BJ (cell line): Measurements from ENCODE around the gene RPS6KC1. TPM values are rescaled to one million over a fixed set of nuclear protein-coding genes. Genes with fewer than 3 reads are reported as not detected.

ENCODE experiments used
- CTCF ChIA-PET: fragments of 350-600 bp; formaldehyde crosslinking; extraction: SDS; loops from one replicate; lab custom pipeline; 2021; ENCODE audit warnings: antibody characterized with exemption, inconsistent platforms; lab: Yijun Ruan, JAX
- POLR2A ChIA-PET: fragments of 300-600 bp; sonication (Branson Sonifier 250); formaldehyde crosslinking; extraction: SDS; loops from one replicate; lab custom pipeline; 2021; ENCODE audit warnings: antibody characterized with exemption; lab: Charles Lee
- DNase-seq: peaks from one replicate; pipeline ENCODE4 v3.0.0-alpha.2; 2011; ENCODE audit warnings: low read depth
- H3K27me3 ChIP-seq: 2 replicates; pipeline ENCODE4 v1.6.0; 2011; ENCODE audit warnings: low read length; ENCODE audit not compliant: control insufficient read depth, insufficient read depth
- H3K36me3 ChIP-seq: 2 replicates; pipeline ENCODE4 v1.5.1; 2011; ENCODE audit warnings: low read length; ENCODE audit not compliant: control insufficient read depth, insufficient read depth
- H3K4me3 ChIP-seq: 2 replicates; pipeline ENCODE4 v1.5.1; 2011; ENCODE audit warnings: low read depth, mild to moderate bottlenecking, control low read depth, low read length
- polyA plus RNA-seq: library from polyadenylated mRNA; depleted of rRNA; stranded (reverse); fragments of >200 nt; gene quantifications from 2 replicates; pipeline ENCODE4 v1.2.3, GENCODE V29; 2011
- TF ChIP-seq, protein P1 (sequence below): IDR thresholded peaks from 2 replicates; pipeline ENCODE4 v1.5.1; 2011; ENCODE audit warnings: low read depth, mild to moderate bottlenecking, control low read depth, inconsistent platforms, low read length, moderate library complexity; ENCODE audit not compliant: insufficient read depth

Gene RPS6KC1
- polyA plus RNA-seq, 1 experiment, result 6.7 TPM

GRCh38 chr1:213054733-213055591 is 3.9 kb downstream of the RPS6KC1 start:
- no peak overlapping the region for H3K4me3 ChIP-seq
- TF ChIP-seq, protein P1, sequence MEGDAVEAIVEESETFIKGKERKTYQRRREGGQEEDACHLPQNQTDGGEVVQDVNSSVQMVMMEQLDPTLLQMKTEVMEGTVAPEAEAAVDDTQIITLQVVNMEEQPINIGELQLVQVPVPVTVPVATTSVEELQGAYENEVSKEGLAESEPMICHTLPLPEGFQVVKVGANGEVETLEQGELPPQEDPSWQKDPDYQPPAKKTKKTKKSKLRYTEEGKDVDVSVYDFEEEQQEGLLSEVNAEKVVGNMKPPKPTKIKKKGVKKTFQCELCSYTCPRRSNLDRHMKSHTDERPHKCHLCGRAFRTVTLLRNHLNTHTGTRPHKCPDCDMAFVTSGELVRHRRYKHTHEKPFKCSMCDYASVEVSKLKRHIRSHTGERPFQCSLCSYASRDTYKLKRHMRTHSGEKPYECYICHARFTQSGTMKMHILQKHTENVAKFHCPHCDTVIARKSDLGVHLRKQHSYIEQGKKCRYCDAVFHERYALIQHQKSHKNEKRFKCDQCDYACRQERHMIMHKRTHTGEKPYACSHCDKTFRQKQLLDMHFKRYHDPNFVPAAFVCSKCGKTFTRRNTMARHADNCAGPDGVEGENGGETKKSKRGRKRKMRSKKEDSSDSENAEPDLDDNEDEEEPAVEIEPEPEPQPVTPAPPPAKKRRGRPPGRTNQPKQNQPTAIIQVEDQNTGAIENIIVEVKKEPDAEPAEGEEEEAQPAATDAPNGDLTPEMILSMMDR, result no peak
- ChIA-PET POLR2A (no interaction called here), CTCF (no interaction called here)
- H3K36me3 ChIP-seq, result no peaks in the 10 kb centered on the region
- H3K27me3 ChIP-seq, result no peaks in the 10 kb centered on the region
- DNase-seq, result no peak

DNA sequence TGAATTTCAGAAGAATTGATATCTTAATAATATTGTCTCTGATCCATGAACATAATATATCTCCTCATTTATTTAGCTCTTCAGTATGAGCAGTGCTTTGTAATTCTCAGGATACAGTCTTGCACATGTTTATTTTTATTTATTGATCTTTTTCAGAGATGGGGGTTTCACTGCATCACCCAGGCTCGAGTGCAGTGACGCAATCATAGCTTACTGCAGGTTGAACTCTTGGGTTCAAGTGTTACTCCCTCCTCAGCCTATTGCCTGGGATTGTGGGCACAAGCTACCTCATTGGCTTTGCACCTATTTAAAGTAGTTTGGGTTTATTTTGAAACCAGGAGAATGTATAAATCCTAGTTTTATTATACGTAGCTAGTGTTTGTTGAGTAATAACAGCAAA is 4.7 kb downstream of the RPS6KC1 start:
- Histone ChIP-seq H3K36me3 (no peaks in the 10 kb centered on the region), H3K27me3 (no peaks in the 10 kb centered on the region), H3K4me3 (no peak overlapping the region)
- ChIA-PET POLR2A (no interaction called here), CTCF (no interaction called here)
- DNase-seq, result no peak
- TF ChIP-seq, protein P1, result no peak

DNA sequence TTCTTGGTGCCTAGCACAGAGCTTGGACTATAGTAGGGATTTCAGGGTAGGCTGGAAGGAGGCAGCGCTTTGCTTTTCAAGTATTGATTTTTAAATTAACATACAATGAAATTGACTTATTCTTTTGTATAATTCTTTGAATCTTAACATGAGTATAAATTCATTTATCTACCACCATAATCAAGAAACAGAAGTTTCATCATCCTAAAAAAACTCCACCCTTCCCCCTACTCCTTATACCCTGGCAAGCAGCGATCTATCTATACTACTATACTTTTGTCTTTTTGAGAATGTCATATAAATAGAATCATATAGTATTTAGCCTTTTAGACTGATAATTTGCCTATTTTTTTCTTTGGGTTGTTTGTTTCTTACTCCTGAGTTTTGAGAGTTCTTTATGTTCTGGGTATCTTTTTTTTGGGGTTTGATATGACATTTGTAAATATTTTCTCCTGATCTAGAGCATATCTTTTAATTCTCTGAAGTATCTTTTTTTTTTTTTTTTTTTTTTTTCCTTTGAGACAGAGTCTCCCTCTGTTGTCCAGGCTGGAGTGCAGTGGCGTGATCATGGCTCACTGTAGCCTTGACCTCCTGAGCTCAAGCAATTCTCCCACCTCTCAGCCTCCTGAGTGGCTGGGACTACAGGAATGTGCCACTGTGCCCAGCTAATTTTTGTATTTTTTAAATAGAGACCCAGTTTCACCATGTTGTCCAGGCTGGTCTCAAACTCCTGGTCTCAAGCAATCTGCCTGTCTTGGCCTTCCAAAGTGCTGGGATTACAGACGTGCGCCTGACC is 6.4 kb downstream of the RPS6KC1 start:
- no peak for DNase-seq
- Histone ChIP-seq H3K4me3 (no peak overlapping the region), H3K27me3 (no peaks in the 10 kb centered on the region), H3K36me3 (no peaks in the 10 kb centered on the region)
- ChIA-PET CTCF (interaction anchor here (0.6 to 1.0 kb wide), 2 partner anchors 25 to 78 kb away, joined by 3 read pairs; no protein-coding TSS in a partner anchor), POLR2A (no interaction called here)
- TF ChIP-seq, protein P1, result no peak

- CTCF ChIA-PET, result no interaction called here
- POLR2A ChIA-PET, result no interaction called here
- Histone ChIP-seq H3K36me3 (no peaks in the 10 kb centered on the region), H3K27me3 (no peaks in the 10 kb centered on the region), H3K4me3 (no peak overlapping the region)
- no peak for DNase-seq
- TF ChIP-seq, protein P1, result no peak
Observed at GRCh38 chr1:213060836-213061235, 9.8 kb downstream of the RPS6KC1 start.

DNA sequence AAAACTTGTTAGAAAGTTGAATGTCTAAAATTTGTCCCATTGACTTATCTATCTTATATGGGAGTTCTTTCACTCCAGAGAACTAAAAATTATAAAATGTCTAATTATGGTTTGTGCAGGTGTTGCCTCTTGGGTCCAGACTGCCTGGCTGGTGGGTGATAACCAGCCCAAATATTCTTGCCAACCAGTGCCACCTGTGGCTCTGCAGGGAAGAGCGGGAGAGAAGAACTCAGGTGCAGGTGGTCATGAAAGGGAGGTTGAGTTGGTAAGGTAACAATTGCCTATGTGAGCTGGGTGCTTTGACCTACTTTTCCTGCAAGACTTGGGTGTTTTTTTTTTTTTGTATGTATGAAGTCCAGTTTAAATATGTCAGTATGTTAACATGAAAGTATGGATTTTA is 10.2 kb downstream of the RPS6KC1 start:
- TF ChIP-seq, protein P1, result no peak
- Histone ChIP-seq H3K36me3 (no peaks in the 10 kb centered on the region), H3K27me3 (no peaks in the 10 kb centered on the region), H3K4me3 (no peak overlapping the region)
- DNase-seq, result no peak
- ChIA-PET CTCF (interaction anchor here (0.6 kb wide), 1 partner anchor 310 kb away, joined by 3 read pairs; no protein-coding TSS in a partner anchor), POLR2A (no interaction called here)
